DND-41 (cell line): ENCODE results near the gene GSK3A.

Experiments
- ATAC-seq: fragments of 200-7000 bp; cut with Tn5 transposase; 3 replicates; pipeline ENCODE4 v1.9.1; 2021; ENCODE audit warnings: low read depth; ENCODE audit not compliant: insufficient read depth
- DNase-seq: peaks from one replicate; pipeline ENCODE4 v3.0.0-alpha.2; 2020
- H2AFZ ChIP-seq: 2 replicates; pipeline ENCODE4 v1.6.0; 2012; ENCODE audit warnings: low read depth, low read length
- H3K27ac ChIP-seq: 2 replicates; pipeline ENCODE4 v1.5.1; 2012; ENCODE audit warnings: low read length, inconsistent platforms
- H3K27me3 ChIP-seq: fragments of 200-600 bp; sonication (generic); 2 replicates; pipeline ENCODE4 v1.6.0; 2012; ENCODE audit warnings: low read length, mild to moderate bottlenecking, inconsistent platforms; ENCODE audit not compliant: insufficient read depth, poor library complexity
- H3K36me3 ChIP-seq: 2 replicates; pipeline ENCODE4 v1.5.1; 2012; ENCODE audit warnings: low read length, inconsistent platforms; ENCODE audit not compliant: insufficient read depth
- H3K4me1 ChIP-seq: 2 replicates; pipeline ENCODE4 v1.5.1; 2012; ENCODE audit warnings: mild to moderate bottlenecking, low read length; ENCODE audit not compliant: insufficient read depth
- H3K4me2 ChIP-seq: 2 replicates; pipeline ENCODE4 v1.6.0; 2012; ENCODE audit warnings: mild to moderate bottlenecking, moderate library complexity, low read length, inconsistent platforms; ENCODE audit not compliant: insufficient read depth
- H3K4me3 ChIP-seq, 2 experiments: fragments of 200-600 bp in 1 of 2; shearing (Covaris generic) in 1 of 2; 2 replicates each; pipeline ENCODE4 v1.5.1; 2012 to 2016; ENCODE audit warnings: inconsistent platforms in 2 of 2, low read length in 2 of 2, mild to moderate bottlenecking in 2 of 2, low read depth in 1 of 2, moderate library complexity in 1 of 2
- H3K79me2 ChIP-seq: 2 replicates; pipeline ENCODE4 v1.6.0; 2012; ENCODE audit warnings: low read length, inconsistent platforms; ENCODE audit not compliant: insufficient read depth
- H3K9ac ChIP-seq: 2 replicates; pipeline ENCODE4 v1.6.0; 2012; ENCODE audit warnings: low read depth, mild to moderate bottlenecking, inconsistent platforms, low read length, moderate library complexity
- H3K9me3 ChIP-seq: 2 replicates; pipeline ENCODE4 v1.5.1; 2012; ENCODE audit warnings: low read length, moderate library complexity, mild to moderate bottlenecking, inconsistent platforms; ENCODE audit not compliant: insufficient read depth, severe bottlenecking
- H4K20me1 ChIP-seq: 2 replicates; pipeline ENCODE4 v1.6.0; 2012; ENCODE audit warnings: low read length; ENCODE audit not compliant: insufficient read depth
- EZH2 ChIP-seq: IDR thresholded peaks from 3 replicates; pipeline ENCODE4 v1.6.1; 2012; ENCODE audit warnings: borderline replicate concordance, low read depth, mild to moderate bottlenecking, moderate library complexity, low read length, inconsistent platforms; ENCODE audit not compliant: severe bottlenecking
- TF ChIP-seq, protein P1 (sequence below): IDR thresholded peaks from 2 replicates; pipeline ENCODE4 v1.5.1; 2012; ENCODE audit warnings: borderline replicate concordance, low read length, moderate library complexity, mild to moderate bottlenecking; ENCODE audit not compliant: poor library complexity, severe bottlenecking; ENCODE audit errors: extremely low read depth

GSK3A gene

GRCh38 chr19:42290136-42290522 is 47.7 kb upstream of the GSK3A start:
- ATAC-seq = no peak
- no peak overlapping the region for H3K27ac ChIP-seq

GRCh38 chr19:42289556-42290041 is 47.2 kb upstream of the GSK3A start:
- Histone ChIP-seq H3K79me2 (peaks cover 19% of the 10 kb centered on the region), H3K4me2 (no peak overlapping the region), H2AFZ (no peak overlapping the region), H3K27me3 (no peaks in the 10 kb centered on the region), H3K27ac (no peak overlapping the region), H3K9ac (no peak overlapping the region), H3K4me3 (no peak overlapping the region), H4K20me1 (peaks cover 44% of the 10 kb centered on the region), H3K4me1 (peaks cover 17% of the 10 kb centered on the region), H3K9me3 (no peaks in the 10 kb centered on the region), H3K36me3 (peaks cover 86% of the 10 kb centered on the region)
- TF ChIP-seq, protein P1, sequence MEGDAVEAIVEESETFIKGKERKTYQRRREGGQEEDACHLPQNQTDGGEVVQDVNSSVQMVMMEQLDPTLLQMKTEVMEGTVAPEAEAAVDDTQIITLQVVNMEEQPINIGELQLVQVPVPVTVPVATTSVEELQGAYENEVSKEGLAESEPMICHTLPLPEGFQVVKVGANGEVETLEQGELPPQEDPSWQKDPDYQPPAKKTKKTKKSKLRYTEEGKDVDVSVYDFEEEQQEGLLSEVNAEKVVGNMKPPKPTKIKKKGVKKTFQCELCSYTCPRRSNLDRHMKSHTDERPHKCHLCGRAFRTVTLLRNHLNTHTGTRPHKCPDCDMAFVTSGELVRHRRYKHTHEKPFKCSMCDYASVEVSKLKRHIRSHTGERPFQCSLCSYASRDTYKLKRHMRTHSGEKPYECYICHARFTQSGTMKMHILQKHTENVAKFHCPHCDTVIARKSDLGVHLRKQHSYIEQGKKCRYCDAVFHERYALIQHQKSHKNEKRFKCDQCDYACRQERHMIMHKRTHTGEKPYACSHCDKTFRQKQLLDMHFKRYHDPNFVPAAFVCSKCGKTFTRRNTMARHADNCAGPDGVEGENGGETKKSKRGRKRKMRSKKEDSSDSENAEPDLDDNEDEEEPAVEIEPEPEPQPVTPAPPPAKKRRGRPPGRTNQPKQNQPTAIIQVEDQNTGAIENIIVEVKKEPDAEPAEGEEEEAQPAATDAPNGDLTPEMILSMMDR = no peak
- no peak for TF ChIP-seq EZH2
- no peak for DNase-seq
- ATAC-seq = no peak

More at GRCh38 chr19:42290136-42290522, 47.7 kb upstream of the GSK3A start:
- TF ChIP-seq, protein P1 = no peak
- TF ChIP-seq EZH2 = no peak
- H4K20me1 ChIP-seq = peaks cover 40% of the 10 kb centered on the region
- H3K36me3 ChIP-seq = peaks cover 89% of the 10 kb centered on the region
- H3K4me2 ChIP-seq = no peak overlapping the region
- DNase-seq = no peak
- no peak overlapping the region for H3K4me3 ChIP-seq
- no peaks in the 10 kb centered on the region for H3K27me3 ChIP-seq
- peaks cover 13% of the 10 kb centered on the region for H3K79me2 ChIP-seq
- no peaks in the 10 kb centered on the region for H3K9me3 ChIP-seq
- H3K4me1 ChIP-seq = peaks cover 12% of the 10 kb centered on the region
- no peak overlapping the region for H3K9ac ChIP-seq
- H2AFZ ChIP-seq = no peak overlapping the region

DNA sequence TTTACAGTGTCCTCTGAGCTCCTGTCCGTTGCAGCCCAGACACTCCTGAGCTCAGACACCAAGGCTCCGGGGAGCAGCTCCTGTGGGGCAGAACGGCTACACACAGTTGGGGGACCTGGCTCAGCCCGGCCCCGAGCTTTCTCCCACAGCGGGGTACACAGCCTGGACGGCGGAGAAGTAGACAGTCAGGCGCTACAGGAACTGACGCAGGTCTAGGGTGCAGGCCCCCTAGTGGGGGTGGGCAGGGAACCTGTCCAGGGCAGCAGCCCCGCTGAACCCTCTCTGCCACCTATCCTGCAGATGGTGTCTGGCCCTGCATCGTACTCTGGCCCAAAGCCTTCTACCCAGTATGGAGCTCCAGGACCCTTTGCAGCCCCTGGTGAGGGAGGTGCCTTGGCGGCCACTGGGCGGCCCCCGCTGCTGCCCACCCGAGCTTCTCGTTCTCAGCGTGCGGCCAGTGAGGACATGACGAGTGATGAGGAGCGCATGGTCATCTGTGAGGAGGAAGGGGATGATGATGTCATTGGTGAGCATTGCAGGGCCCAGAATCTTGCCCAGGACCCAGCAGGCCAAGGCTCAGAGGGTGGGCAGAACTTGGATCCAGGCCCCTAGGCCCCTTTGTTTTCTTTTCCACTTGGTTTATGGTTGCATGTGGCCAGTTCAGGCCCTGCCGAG is 46.6 kb upstream of the GSK3A start:
- no peak overlapping the region for H3K4me3 ChIP-seq
- H3K4me2 ChIP-seq = no peak overlapping the region
- no peak for DNase-seq
- TF ChIP-seq EZH2 = no peak
- TF ChIP-seq, protein P1 = no peak
- H4K20me1 ChIP-seq = peaks cover 46% of the 10 kb centered on the region
- no peaks in the 10 kb centered on the region for H3K9me3 ChIP-seq
- no peak for ATAC-seq
- H3K27me3 ChIP-seq = no peaks in the 10 kb centered on the region
- no peak overlapping the region for H3K9ac ChIP-seq
- no peak overlapping the region for H2AFZ ChIP-seq
- H3K79me2 ChIP-seq = peaks cover 20% of the 10 kb centered on the region
- peaks cover 19% of the 10 kb centered on the region for H3K4me1 ChIP-seq
- peaks cover 81% of the 10 kb centered on the region for H3K36me3 ChIP-seq
- H3K27ac ChIP-seq = no peak overlapping the region
